KBM-7 (cell line): ENCODE measurements around the gene CDCA7.
"Not testable (repeated sequence)": the region's sequence is repeated elsewhere in the genome, so short reads cannot be mapped to it uniquely, and the experiment has no call there.

Source experiments
- DNase-seq: peaks from one replicate; pipeline ENCODE4 v3.0.0-alpha.2; 2015
- in situ Hi-C: fragments of 300-500 bp; cut with MboI; formaldehyde crosslinking; loops from 2 replicates; pipeline ENCODE4 v1.14.3; 2020; ENCODE audit warnings: low sequenced_read_pairs, low pct_unique_long_range_greater_than_20kb, mixed read lengths

Gene CDCA7

DNA sequence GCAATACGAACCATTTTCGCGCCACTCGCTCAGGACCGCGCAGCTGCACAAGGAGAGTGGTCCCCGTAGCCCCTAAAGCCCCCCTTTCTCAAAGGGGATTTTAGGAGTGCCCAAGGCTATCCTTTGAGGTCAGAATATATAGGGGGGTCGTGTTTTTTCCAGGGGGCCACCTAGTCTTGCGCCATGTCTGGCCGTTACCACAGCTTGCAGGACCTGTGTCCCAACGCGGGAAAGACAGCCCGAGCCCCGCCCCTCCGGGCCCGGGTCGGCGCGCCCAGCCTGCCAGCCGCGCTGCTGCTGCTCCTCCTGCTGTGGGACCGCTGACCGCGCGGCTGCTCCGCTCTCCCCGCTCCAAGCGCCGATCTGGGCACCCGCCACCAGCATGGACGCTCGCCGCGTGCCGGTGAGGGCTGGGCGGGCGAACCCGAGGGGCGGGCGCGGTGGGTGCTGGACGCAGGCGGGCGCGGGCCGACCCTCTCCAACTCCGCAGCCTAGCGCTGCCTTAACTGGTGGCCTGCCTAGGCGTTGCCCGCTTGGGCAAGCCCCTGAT, at the start of gene CDCA7:
TSS of gene CDCA7 (plus strand) at position 291 of the 550 bp plus-strand sequence. CDS start at position 383, 92 bp downstream.
- DNase-seq, result no peak
- in situ Hi-C loops, result no loop called here

DNA sequence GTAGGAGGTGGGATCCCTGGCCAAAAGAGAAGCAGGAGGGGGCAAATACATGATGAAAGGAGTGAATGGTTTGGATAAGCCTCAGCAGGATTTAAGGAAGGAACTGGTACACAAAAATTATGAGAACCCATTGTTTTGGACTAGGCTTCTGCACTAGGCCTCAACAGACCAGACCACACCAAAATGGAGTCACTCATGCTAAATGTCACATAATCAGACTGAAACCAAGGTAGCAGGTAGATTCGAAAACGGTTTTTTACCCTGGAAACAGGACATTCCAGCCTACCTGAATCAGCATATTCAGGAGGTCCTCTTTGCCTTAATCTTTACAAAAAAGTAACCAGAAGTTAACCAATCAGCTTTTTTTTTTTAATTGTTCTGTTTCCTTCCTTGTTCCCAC, 49.4 kb upstream of the CDCA7 start:
- in situ Hi-C loops, result no loop called here
- DNase-seq, result no peak

DNA sequence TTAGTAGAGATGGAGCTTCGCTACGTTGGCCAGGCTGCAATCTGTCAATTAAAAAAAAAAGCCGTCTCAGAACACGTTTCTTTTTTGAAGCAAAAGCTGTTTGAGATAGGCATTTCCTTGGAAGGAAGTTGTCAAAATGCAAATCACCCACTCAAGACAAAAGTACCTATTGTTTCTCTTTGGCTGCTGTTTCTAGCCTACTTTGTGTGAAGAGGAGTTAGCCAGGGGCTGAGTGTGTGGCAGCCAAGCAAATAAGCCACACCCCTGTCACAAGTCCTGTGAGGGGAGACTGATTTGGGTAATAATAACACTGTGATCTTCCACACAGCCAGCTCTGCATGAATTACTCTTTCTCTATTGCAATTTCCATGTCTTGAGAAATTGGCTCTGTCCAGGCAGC, 47.4 kb upstream of the CDCA7 start:
- in situ Hi-C loops, result no loop called here

GRCh38 chr2:173309370-173309769, 45.3 kb upstream of the CDCA7 start:
- DNase-seq, in situ Hi-C loops: not testable (repeated sequence)

More for the DNA sequence above, 47.4 kb upstream of the CDCA7 start:
- DNase-seq, result no peak

- in situ Hi-C loops, result no loop called here
- no peak for DNase-seq
Measured at GRCh38 chr2:173311844-173312606, 42.6 kb upstream of the CDCA7 start.

DNA sequence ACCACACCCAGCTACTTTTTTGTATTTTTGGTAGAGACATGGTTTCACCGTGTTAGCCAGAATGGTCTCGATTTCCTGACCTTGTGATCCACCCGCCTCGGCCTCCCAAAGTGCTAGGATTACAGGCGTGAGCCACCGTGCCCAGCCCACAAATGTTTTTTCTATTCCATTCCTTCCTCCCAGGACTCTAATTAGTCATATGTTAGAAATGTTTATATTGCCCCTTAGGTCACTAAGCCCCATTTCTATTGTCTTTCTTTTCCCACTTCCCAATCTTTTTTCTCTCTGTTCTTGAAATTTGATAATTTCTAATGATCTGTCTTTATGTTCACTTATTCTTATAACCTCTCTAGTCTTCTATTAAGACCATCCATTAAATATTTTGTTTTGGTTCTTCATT, 31.3 kb upstream of the CDCA7 start:
- no peak for DNase-seq
- in situ Hi-C loops, result no loop called here

DNA sequence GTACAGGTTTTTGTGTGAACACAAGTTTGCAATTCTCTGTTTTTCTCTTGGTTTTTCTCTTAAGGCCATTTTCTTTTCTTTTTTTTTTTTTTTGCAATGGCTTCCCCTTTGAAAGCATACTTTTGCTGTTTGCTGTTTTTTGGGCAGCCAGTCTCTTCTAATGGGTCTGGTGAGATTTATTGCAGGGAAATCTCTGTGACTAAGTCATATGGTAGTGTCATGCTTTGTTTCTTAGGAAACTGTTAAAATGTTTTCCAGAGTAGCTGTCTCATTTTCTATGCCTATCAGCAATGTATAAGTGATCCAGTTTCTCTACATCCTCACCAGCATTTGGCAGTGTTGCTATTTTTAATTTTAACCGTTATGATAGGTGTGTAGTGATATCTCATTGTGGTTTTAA, 27.9 kb upstream of the CDCA7 start:
- DNase-seq, result no peak
- in situ Hi-C loops, result no loop called here

- in situ Hi-C loops, result no loop called here
- DNase-seq, result no peak
Measured at GRCh38 chr2:173327421-173327820, 27.3 kb upstream of the CDCA7 start.

GRCh38 chr2:173333003-173333402, 21.7 kb upstream of the CDCA7 start:
- DNase-seq, in situ Hi-C loops: not testable (repeated sequence)

GRCh38 chr2:173339807-173340206, 14.9 kb upstream of the CDCA7 start:
- in situ Hi-C loops, result no loop called here
- DNase-seq, result no peak

- DNase-seq, result no peak
- in situ Hi-C loops, result no loop called here
Measured at GRCh38 chr2:173343921-173344320, 10.8 kb upstream of the CDCA7 start.

DNA sequence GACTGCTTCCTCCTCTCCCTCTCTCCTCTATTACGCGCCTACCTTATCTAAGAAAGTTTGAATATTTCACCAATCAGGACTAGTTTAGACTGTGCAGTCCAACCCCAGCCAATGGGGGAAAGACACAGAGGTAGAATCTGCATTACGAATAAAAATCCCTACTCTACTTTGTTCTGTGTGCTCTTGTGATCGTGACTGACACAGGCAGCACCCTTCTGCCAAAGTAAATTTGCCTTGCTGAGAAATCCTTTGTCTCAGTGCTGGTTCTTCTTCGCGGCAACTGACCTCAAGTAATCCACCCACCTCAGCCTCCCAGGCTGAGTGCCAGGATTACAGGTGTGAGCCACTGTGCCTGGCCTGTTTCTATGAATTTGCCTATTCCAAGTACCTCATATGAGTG, 8.6 kb upstream of the CDCA7 start:
- in situ Hi-C loops, result no loop called here
- DNase-seq, result no peak

- no peak for DNase-seq
- in situ Hi-C loops, result no loop called here
Measured at GRCh38 chr2:173347305-173348168, 7.1 kb upstream of the CDCA7 start.

DNA sequence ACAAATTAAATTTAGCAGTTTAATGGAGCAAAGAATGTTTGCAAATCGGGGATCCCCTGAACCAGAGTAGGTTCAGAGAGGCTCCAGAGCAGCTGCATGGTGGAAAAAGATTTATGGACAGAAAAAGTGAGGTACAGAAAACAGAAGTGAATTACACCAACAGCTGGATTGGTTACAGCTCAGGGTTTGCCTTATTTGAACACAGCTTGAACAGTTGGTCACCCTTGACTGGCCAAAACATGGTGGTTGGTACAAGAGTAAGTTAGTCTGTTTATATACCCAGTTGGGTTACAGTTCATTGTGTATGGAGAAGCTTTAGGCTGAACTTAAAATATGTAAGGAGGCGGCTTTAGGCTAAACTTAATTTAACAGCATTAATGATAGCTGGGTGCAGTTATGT, 5.4 kb upstream of the CDCA7 start:
- no peak for DNase-seq
- in situ Hi-C loops, result no loop called here

- in situ Hi-C loops, result no loop called here
- no peak for DNase-seq
Measured at GRCh38 chr2:173350383-173350782, 4.3 kb upstream of the CDCA7 start.

DNA sequence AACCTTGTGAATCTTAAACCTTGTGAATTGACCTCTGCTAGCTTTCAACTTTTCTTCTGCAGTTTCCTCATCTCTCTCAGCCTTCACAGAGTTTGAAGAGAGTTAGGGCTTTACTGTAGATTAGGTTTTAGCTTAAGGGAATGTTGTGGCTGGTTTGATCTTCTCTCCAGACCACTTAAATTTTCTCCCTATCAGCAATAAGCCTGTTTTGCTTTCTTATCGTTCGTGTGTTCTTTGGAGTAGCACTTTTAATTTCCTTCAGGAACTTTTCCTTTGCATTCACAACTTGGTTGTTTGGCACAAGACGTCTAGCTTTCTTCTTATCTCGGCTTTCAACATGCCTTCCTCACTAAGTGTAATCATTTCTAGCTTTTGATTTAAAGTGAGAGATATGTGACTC, 2.8 kb upstream of the CDCA7 start:
- in situ Hi-C loops, result no loop called here
- DNase-seq, result no peak

DNA sequence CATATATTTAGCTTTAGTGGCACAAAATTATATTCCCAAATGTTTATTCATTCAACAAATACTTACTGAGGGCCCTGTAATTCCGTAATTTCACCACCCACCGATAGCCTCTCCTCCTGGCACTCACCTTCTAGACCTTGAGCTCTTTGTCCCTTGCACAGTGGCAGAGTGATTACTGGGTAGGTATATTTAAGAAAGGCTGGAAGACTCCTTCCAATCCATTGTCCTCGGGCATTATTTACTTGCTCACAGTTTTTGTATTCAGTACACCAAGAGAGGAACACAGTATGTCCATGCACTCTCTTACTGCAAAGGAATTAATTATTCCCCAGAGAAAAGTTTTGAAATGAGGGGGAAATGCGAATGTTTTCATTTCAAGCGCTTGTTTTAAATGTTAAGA, 1.1 kb upstream of the CDCA7 start:
- in situ Hi-C loops, result no loop called here
- peak; percentile 46 for DNase-seq

- peak; percentile 93 for DNase-seq
- in situ Hi-C loops, result no loop called here
Measured at GRCh38 chr2:173354073-173354581, 545 bp upstream of the CDCA7 start.

GRCh38 chr2:173355132-173355865, 627 bp downstream of the CDCA7 start:
- DNase-seq, result peak; percentile 89

More at GRCh38 chr2:173355132-173355865, 627 bp downstream of the CDCA7 start:
- in situ Hi-C loops, result no loop called here
